Measurements from ENCODE around the gene HTRA1.

The HTRA1 gene

DNA sequence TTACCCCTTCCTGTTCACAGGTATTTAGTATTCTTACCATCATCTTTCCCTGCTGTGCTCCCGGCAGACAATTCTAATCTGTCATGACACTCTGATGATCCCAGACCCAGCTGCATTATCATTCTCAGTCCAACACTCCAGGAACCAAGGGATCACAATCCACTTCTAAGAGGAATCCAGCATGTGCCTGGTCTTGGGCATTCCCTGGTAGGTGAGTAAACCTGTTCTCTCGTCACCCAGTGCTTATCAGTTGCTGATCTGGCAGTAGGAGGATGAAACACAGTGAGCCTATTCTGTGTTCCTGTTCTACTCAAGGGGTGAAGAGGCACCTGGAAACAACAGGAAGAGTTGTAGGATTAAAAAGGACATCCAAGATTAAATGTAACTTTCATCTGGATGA lies 97.9 kb downstream of the HTRA1 start:
- DNase-seq = no peak

DNA sequence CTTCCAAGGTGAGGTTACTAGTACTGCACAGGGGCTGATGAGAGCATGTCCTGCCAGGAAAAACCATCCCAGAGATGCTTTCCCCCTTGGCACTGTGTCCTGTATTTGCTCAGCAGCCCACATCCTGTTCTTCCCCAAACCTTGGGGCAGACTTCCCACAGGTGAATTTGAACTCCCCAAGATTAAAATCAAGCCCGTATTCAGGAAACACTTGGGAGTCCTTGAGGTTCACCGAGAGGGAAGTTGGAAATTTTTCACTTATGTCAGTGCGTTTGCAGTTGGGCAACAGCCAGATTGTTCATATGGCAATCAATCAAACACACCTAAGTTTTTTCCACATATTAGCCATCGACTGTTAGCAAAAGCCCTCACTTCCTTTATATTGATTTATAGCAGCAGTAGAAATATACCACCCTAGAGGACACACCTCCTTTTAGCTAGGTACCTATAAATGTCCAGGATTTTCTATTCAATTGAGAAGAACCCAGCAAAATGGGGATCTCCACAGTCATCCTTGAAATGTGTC lies 99.0 kb downstream of the HTRA1 start, which contains the start of gene DMBT1:
DMBT1 (plus strand) TSS at position 476 of the 526 bp plus-strand sequence; CDS start at position 493, 17 bp downstream.
- DNase-seq = no peak

DNA sequence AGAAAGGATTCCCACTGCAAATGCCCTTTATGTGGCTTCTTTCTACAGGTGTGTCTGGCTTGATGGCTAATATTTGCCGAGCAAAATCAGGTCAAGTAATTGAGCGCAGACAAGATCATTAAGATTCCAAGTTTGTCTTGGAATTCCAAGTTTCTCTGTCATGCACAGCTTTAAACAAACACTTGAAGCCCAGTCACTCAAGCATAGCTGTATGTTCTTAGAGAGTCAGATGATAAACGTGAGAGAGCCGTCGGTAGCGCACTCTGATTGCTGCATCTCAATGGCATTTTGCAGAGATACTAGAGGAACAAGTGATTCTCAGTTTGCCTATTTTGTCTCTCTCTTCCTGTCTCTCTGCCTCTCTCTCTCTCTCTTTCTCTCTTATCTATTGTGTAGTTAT lies 99.9 kb downstream of the HTRA1 start:
- DNase-seq = no peak

DNA sequence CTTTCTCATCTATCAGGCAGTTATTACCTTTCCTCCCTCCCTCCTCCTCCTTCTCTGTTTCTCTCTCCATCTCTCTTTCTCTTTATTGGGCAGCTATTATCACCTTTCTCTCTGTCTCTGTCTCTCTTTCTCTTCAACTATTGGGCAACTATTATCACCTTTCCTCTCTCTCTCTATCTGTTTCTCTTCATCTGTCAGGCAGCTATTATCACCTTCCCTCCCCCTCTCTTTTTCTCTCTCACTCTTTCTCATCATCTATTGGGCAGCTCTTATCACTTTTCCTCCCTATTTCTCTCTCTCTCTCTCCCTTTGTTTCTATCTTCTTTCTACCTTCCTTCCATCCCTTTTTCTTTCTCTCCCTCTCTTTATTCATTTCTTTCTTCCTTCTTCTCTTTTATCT lies 100.4 kb downstream of the HTRA1 start:
- DNase-seq = no peak

All from central memory CD4-positive, alpha-beta T cell (primary cell).